AG04449 (cell line): ENCODE data around the gene CTNNA1.

Experiments used
- CTCF ChIA-PET: fragments of 350-600 bp; formaldehyde crosslinking; extraction: SDS; loops from one replicate; lab custom pipeline; 2021; ENCODE audit warnings: antibody characterized with exemption; lab: Yijun Ruan, JAX
- POLR2A ChIA-PET: fragments of 400-600, 350-600 bp; formaldehyde crosslinking; extraction: SDS; loops from one replicate; lab custom pipeline; 2020; ENCODE audit warnings: antibody characterized with exemption, inconsistent platforms; lab: Yijun Ruan, JAX
- DNase-seq: peaks from one replicate; pipeline ENCODE4 v3.0.0-alpha.2; 2010; ENCODE audit warnings: low read depth, low spot score
- H3K4me3 ChIP-seq: 2 replicates; pipeline ENCODE4 v1.5.1; 2011; ENCODE audit warnings: low read depth, mild to moderate bottlenecking, control low read depth, low read length
- CTCF ChIP-seq: IDR thresholded peaks from one replicate; pipeline ENCODE4 v1.5.1; 2011; ENCODE audit warnings: mild to moderate bottlenecking, moderate library complexity, low read length, control low read depth, inconsistent platforms; ENCODE audit not compliant: insufficient read depth; ENCODE audit errors: missing control alignments

The CTNNA1 gene

GRCh38 chr5:138932171-138932810 lies 179.1 kb downstream of the CTNNA1 start:
- ChIA-PET POLR2A (no interaction called here), CTCF (interaction anchor here (1.2 to 1.5 kb wide), 2 partner anchors 107 to 142 kb away, joined by 4 to 7 read pairs; no protein-coding TSS in a partner anchor)
- TF ChIP-seq CTCF, result no peak
- no peak overlapping the region for H3K4me3 ChIP-seq
- DNase-seq, result no peak

GRCh38 chr5:138933522-138934290 lies 180.5 kb downstream of the CTNNA1 start:
- H3K4me3 ChIP-seq, result no peak overlapping the region
- ChIA-PET CTCF (no interaction called here), POLR2A (no interaction called here)
- no peak for DNase-seq
- no peak for TF ChIP-seq CTCF

GRCh38 chr5:138934971-138935370 lies 181.7 kb downstream of the CTNNA1 start:
- CTCF ChIA-PET, result no interaction called here
- no peak overlapping the region for H3K4me3 ChIP-seq
- no peak for DNase-seq
- TF ChIP-seq CTCF, result no peak
- POLR2A ChIA-PET, result no interaction called here

- POLR2A ChIA-PET, result no interaction called here
- no peak for DNase-seq
- H3K4me3 ChIP-seq, result no peak overlapping the region
- CTCF ChIA-PET, result no interaction called here
- no peak for TF ChIP-seq CTCF
Observed at GRCh38 chr5:138935466-138935865, 182.2 kb downstream of the CTNNA1 start.

- no peak overlapping the region for H3K4me3 ChIP-seq
- ChIA-PET CTCF (no interaction called here), POLR2A (no interaction called here)
- no peak for DNase-seq
- no peak for TF ChIP-seq CTCF
Observed at GRCh38 chr5:138936225-138936967, 183.2 kb downstream of the CTNNA1 start.

- CTCF ChIA-PET, result no interaction called here
- no peak overlapping the region for H3K4me3 ChIP-seq
- no peak for TF ChIP-seq CTCF
- POLR2A ChIA-PET, result no interaction called here
- no peak for DNase-seq
Observed at GRCh38 chr5:138936968-138937345, 183.7 kb downstream of the CTNNA1 start.
